ENCODE data around the gene UST. TPM values are rescaled to one million over a fixed set of nuclear protein-coding genes. Genes with fewer than 3 reads are reported as not detected.
"Not testable (repeated sequence)": the region's sequence is repeated elsewhere in the genome, so short reads cannot be mapped to it uniquely, and the experiment has no call there.

Gene UST
- total RNA-seq, 1 experiment from 2014 or later, result 6.8 TPM

- DNase-seq (ENCODE audit: low read depth), result no peak
Observed at GRCh38 chr6:148765898-148766808, 19.3 kb downstream of the UST start.

GRCh38 chr6:148768646-148769270 lies 21.9 kb downstream of the UST start:
- no peak for DNase-seq (ENCODE audit: low read depth)

GRCh38 chr6:148769304-148769968 lies 22.6 kb downstream of the UST start:
- peak; percentile 4 for DNase-seq (ENCODE audit: low read depth)

GRCh38 chr6:148770408-148771211 lies 23.8 kb downstream of the UST start:
- DNase-seq (ENCODE audit: low read depth), result no peak

- DNase-seq (ENCODE audit: low read depth), result no peak
Observed at GRCh38 chr6:148771212-148771601, 24.4 kb downstream of the UST start.

GRCh38 chr6:148771896-148772554 lies 25.2 kb downstream of the UST start:
- no peak for DNase-seq (ENCODE audit: low read depth)

GRCh38 chr6:148775161-148775560 lies 28.3 kb downstream of the UST start:
- no peak for DNase-seq (ENCODE audit: low read depth)

GRCh38 chr6:148776321-148777308 lies 29.8 kb downstream of the UST start:
- peak; percentile 63 for DNase-seq (ENCODE audit: low read depth)

GRCh38 chr6:148779142-148779562 lies 32.3 kb downstream of the UST start:
- no peak for DNase-seq (ENCODE audit: low read depth)

- not testable (repeated sequence) for DNase-seq (ENCODE audit: low read depth)
Observed at GRCh38 chr6:148780423-148780822, 33.6 kb downstream of the UST start.

GRCh38 chr6:148780918-148781436 lies 34.1 kb downstream of the UST start:
- DNase-seq (ENCODE audit: low read depth), result no peak

GRCh38 chr6:148789948-148790347 lies 43.1 kb downstream of the UST start:
- no peak for DNase-seq (ENCODE audit: low read depth)

- DNase-seq (ENCODE audit: low read depth), result no peak
Observed at GRCh38 chr6:148790404-148790803, 43.6 kb downstream of the UST start.

GRCh38 chr6:148790817-148791216 lies 44.0 kb downstream of the UST start:
- no peak for DNase-seq (ENCODE audit: low read depth)

- no peak for DNase-seq (ENCODE audit: low read depth)
Observed at GRCh38 chr6:148791372-148791771, 44.5 kb downstream of the UST start.

- DNase-seq (ENCODE audit: low read depth), result no peak
Observed at GRCh38 chr6:148793721-148794120, 46.9 kb downstream of the UST start.

GRCh38 chr6:148794797-148795196 lies 48.0 kb downstream of the UST start:
- no peak for DNase-seq (ENCODE audit: low read depth)

GRCh38 chr6:148795563-148795962 lies 48.7 kb downstream of the UST start:
- DNase-seq (ENCODE audit: low read depth), result no peak

- DNase-seq (ENCODE audit: low read depth), result no peak
Observed at GRCh38 chr6:148799647-148800046, 52.8 kb downstream of the UST start.

GRCh38 chr6:148800536-148800935 lies 53.7 kb downstream of the UST start:
- DNase-seq (ENCODE audit: low read depth), result no peak

Data from RPMI7951 (cell line).